ENCODE measurements around the gene TMEM18.

Gene TMEM18

DNA sequence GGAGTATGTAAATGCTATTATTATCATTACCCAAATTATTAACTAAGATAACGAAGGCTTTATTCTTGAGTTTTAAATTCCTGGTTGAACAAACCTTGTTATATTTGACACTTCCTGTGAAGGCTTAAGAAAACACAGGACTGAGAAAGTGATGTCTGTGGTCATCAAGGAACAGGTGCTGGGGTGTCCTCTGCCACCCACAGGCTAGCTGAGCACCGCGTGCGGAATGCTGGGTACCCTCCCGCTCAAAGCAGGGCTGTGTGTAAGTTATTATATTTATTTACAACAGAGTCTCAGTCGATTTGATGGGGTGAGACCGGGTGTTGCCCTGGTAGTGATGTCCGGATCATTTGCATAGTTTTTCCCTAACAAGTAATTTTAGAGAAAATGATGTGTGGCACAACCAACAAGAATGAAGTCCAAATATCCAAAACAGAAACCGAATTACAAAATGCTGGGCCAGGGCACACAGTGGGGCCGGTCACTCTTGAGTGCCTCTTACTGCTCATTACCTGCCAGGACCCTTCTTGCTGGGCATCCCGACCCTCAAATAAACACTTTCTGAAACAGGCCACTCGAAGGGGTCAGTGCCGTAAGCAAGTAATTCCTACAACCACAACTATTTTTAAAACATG is 49.2 kb downstream of the TMEM18 start:
- Mint-ChIP-seq H3K4me1 (no peaks in the 10 kb centered on the region), H3K4me3 (no peak overlapping the region), H3K9me3 (no peaks in the 10 kb centered on the region), H3K36me3 (no peaks in the 10 kb centered on the region), H3K27ac (no peak overlapping the region)
- ATAC-seq (no peak), DNase-seq (ENCODE audit: low spot score in 2 of 2) (peak in 1 of 2 donors; percentile 15)

GRCh38 chr2:627340-627709 is 49.9 kb downstream of the TMEM18 start:
- no peaks in the 10 kb centered on the region for H3K4me1 Mint-ChIP-seq
- ATAC-seq (no peak), DNase-seq (ENCODE audit: low spot score in 2 of 2) (no peak)
- no peaks in the 10 kb centered on the region for H3K9me3 Mint-ChIP-seq
- no peak overlapping the region for H3K27ac Mint-ChIP-seq
- no peaks in the 10 kb centered on the region for H3K36me3 Mint-ChIP-seq
- H3K4me3 Mint-ChIP-seq: no peak overlapping the region

GRCh38 chr2:626491-627339 is 50.5 kb downstream of the TMEM18 start:
- Mint-ChIP-seq H3K9me3 (no peaks in the 10 kb centered on the region), H3K4me3 (no peak overlapping the region), H3K4me1 (no peaks in the 10 kb centered on the region), H3K36me3 (no peaks in the 10 kb centered on the region), H3K27ac (no peak overlapping the region)
- ATAC-seq (no peak), DNase-seq (ENCODE audit: low spot score in 2 of 2) (peak in 1 of 2 donors; percentile 36)

GRCh38 chr2:625415-626333 is 51.5 kb downstream of the TMEM18 start:
- H3K4me3 Mint-ChIP-seq: no peak overlapping the region
- no peaks in the 10 kb centered on the region for H3K9me3 Mint-ChIP-seq
- H3K27ac Mint-ChIP-seq: no peak overlapping the region
- H3K36me3 Mint-ChIP-seq: no peaks in the 10 kb centered on the region
- ATAC-seq (no peak), DNase-seq (ENCODE audit: low spot score in 2 of 2) (peak in 1 of 2 donors; percentile 22)
- H3K4me1 Mint-ChIP-seq: no peaks in the 10 kb centered on the region

DNA sequence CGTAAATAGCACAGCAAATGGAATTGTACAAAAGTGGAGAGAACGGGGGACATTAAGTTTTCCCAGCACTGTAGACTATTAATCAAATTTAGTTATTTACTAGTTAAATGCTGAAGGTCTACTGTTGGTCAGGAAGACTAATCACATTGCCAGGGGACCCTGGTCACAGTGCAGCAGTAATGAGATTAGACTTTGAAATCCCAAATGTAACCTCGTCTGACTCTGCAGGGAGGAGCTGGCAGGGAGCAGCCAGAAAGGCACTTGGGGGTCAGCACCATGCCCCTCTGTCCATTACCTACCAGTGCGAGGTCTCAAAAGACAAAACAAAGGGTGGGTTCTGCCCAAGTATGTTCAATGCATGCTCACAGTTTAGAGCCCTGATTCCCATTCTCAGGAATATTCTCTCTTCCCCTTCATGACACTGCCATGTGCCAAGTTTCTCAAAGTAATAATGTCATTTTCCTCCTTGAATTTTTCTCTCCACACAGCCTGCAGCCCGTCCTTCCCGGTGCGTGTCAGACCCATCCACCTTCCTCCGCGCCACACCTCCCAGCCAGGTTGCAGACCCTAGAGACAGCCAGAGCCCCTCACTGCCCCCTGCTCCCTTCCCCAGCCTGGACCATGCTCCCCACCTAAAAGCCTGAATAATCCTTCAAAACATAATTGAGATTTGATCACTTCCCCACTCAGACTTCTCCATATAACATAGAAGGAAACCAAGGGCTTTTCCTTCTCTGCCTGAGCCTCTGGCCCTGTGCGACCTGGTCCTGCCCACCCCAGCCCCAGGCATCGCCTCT is 52.5 kb downstream of the TMEM18 start:
- H3K36me3 Mint-ChIP-seq: no peaks in the 10 kb centered on the region
- peak in 1 of 2 donors; percentile 22 for DNase-seq (ENCODE audit: low spot score in 2 of 2)
- no peaks in the 10 kb centered on the region for H3K4me1 Mint-ChIP-seq
- no peak overlapping the region for H3K27ac Mint-ChIP-seq
- no peak for ATAC-seq
- no peaks in the 10 kb centered on the region for H3K9me3 Mint-ChIP-seq
- no peak overlapping the region for H3K4me3 Mint-ChIP-seq

DNA sequence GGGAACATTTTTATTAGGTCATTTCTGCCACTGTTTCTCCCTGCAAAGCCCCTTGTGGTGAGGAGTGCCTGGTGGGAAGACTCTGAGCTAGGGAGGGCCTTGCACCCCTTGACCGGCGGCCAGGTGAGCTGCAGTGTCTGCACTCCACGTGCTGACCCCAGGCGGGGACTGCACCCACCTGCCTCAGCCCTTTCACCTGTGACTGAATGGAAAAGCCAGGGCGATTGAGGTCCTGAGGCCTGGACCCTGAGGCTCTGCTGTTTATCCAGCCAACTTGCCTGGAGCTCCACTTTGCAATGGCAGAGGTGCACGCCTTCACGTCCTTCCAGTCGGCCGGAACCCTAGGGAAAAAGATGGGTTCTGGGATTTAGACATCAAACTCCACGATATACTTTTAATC is 53.1 kb downstream of the TMEM18 start:
- DNase-seq (ENCODE audit: low spot score in 2 of 2) (peak in 1 of 2 donors; percentile 35), ATAC-seq (no peak)
- Mint-ChIP-seq H3K4me3 (no peak overlapping the region), H3K4me1 (no peaks in the 10 kb centered on the region), H3K36me3 (no peaks in the 10 kb centered on the region), H3K27ac (no peak overlapping the region), H3K9me3 (no peaks in the 10 kb centered on the region)

DNA sequence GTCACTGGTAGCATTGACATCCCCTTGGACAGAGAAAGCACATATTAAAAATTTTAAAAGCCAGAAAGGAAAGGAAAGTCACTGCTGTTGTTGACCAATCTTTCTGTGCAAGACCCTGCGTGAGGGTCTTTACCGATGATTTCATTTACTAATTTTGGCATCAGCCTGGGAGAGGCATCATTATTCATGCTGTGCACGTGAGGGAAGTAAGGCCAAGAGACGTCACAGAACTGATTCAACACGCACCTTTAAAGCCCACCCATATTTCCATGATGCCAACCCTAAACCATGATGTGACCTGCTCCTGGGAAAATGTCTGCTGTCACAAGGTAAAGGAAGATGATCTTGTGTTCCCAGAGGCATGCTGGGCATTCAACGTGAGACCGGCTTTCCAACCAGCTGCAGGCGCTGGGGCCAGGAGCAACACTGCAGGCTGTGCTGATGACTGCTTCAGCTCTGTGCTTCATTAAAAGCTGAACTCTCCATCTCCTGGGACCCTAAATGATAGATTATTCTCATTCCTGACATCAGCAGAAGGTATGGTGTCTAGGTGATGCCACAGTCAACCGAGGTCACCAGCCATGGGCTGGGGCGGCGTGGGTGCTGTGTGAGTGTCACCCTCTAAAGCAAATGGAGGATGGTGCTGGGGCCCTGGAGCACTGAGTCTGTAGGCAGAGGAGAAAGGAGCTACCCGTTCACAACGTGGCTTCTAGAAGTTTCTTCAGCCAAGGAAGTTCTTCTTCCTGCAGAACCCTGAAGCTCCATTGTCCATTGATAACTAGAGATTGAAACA is 53.9 kb downstream of the TMEM18 start:
- Mint-ChIP-seq H3K4me3 (no peak overlapping the region), H3K36me3 (no peaks in the 10 kb centered on the region), H3K4me1 (no peaks in the 10 kb centered on the region), H3K27ac (no peak overlapping the region), H3K9me3 (no peaks in the 10 kb centered on the region)
- ATAC-seq (no peak), DNase-seq (ENCODE audit: low spot score in 2 of 2) (peak in 1 of 2 donors; percentile 18)

DNA sequence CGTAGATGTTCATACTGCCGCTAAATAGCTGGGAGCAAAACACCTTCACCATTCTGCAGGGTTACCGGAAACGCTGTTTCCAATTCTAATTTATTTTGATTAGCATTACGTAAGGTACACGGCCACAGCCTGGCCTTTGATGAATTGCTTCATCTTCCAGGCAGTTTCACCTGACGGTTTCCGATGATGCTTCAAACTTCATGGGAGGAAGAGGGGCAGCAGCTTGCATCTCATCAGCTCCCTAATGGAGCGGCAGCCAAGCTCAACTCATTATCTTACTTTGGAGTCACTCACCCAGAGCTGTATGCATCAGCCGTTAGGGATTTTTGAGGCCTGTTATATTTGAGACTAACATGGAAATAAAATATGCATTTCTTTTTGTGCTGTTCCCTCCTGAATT is 54.8 kb downstream of the TMEM18 start:
- peaks cover 3% of the 10 kb centered on the region for H3K9me3 Mint-ChIP-seq
- no peak overlapping the region for H3K27ac Mint-ChIP-seq
- no peak overlapping the region for H3K4me3 Mint-ChIP-seq
- no peaks in the 10 kb centered on the region for H3K4me1 Mint-ChIP-seq
- no peaks in the 10 kb centered on the region for H3K36me3 Mint-ChIP-seq
- ATAC-seq (no peak), DNase-seq (ENCODE audit: low spot score in 2 of 2) (no peak)

DNA sequence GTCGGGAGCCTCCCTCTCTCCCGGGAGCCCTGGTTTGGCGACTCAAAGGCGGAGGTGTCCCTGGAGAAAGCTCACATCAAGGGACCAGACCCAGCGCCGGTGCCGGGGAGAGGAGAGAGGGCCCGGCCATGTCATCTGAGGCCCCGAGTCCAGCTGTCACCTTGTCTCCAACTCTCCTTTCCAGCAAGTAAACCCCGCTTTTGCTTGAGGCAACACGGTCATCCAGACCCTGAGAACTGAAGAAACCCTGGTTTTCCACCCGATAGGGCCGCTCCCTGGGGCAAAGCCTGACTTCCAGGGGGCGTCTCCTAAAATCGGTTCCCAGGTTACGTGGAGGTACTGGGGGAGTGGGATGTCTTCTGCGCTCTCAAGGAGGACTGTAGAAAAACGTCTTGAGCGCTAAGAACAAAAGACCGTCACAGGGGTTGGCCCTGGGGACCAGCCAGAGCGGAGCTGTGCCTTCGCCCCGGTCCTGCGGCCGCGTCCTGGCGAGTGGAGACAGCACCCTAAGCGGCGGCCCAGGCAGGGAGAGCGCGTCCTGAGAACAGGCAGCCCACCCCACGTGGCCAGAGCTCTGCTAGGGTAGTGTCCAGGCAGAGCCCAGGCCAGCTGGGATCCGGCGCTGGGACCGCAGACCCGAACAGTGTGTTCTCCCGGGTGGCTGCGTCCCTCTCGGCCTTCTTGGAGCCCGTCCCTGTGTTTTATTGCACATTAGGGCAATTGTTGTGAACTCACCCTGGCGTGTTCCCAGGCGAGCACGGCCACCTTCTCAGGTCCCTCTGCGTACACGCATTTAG is 55.7 kb downstream of the TMEM18 start:
- DNase-seq (ENCODE audit: low spot score in 2 of 2) (peak in 1 of 2 donors; percentile 32), ATAC-seq (no peak)
- Mint-ChIP-seq H3K4me3 (no peak overlapping the region), H3K27ac (no peak overlapping the region), H3K36me3 (no peaks in the 10 kb centered on the region), H3K9me3 (peaks cover 3% of the 10 kb centered on the region), H3K4me1 (no peaks in the 10 kb centered on the region)

DNA sequence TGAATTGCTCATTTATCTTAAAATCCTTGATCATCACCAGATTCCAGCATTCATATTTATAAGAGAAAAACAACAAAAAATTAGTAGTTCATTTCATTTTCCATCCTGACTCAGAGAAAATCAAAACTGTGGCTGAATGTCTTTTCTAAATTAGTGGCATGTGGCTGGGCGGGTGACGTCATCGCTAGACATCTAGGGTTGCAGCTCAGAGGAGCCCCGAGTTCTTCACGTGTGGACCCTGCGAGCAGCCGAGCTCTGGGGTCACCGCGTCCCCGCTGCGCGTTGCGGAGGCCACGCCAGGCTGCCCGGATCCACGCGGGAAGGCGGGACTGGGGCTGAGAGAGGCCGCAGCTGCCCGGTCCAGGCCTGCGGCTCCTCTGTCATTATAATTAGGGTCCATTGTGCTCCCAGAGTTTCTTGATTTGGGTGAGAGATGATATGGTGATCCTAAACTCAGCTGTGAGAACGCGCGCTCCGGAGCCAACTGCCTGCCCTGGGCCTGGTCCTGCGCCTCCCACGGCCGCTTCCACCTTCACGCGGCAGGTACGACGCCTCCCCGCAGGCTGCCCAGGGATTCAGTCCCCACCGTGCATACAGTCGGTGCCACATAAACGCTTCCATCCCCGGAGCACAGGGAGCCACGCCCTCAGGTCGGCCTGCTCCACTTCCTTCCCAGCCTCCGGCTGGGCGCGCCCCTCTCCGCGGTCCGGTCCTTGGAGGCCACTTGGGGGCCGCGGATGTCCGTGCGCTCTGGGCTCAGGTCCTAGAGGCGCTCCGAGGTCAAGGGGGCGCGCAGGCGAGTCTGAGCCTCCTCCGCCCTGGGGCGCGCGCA is 56.5 kb downstream of the TMEM18 start:
- DNase-seq (ENCODE audit: low spot score in 2 of 2) (peak in 1 of 2 donors; percentile 35), ATAC-seq (no peak)
- Mint-ChIP-seq H3K9me3 (peaks cover 3% of the 10 kb centered on the region), H3K27ac (no peak overlapping the region), H3K4me3 (no peak overlapping the region), H3K36me3 (no peaks in the 10 kb centered on the region), H3K4me1 (no peaks in the 10 kb centered on the region)

DNA sequence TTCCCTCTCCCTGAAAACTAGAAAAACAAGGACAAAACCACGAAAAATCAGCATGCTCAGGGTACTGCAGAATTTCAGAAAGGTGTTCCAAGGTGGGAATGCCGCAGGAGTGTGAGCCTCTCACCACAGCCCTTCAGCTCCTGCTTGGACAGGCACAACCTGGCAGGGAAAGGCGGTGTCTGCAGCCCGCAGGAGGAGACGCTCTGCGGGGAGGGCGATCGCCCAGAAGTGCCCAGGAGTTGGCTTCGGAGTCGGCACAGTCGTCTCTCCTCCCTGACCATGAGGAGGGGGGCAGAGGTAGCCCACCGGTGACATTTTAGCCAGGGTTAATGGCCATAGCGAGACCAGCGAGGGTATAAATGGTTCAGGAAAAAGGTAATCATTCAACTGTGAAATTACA is 57.2 kb downstream of the TMEM18 start:
- ATAC-seq (no peak), DNase-seq (ENCODE audit: low spot score in 2 of 2) (peak in 1 of 2 donors; percentile 17)
- no peaks in the 10 kb centered on the region for H3K4me1 Mint-ChIP-seq
- no peak overlapping the region for H3K4me3 Mint-ChIP-seq
- no peaks in the 10 kb centered on the region for H3K36me3 Mint-ChIP-seq
- no peak overlapping the region for H3K27ac Mint-ChIP-seq
- H3K9me3 Mint-ChIP-seq: peaks cover 3% of the 10 kb centered on the region

GRCh38 chr2:618422-618990 is 58.7 kb downstream of the TMEM18 start:
- peak in 1 of 2 donors; percentile 17 for DNase-seq (ENCODE audit: low spot score in 2 of 2)
- no peak overlapping the region for H3K4me3 Mint-ChIP-seq
- peaks cover 3% of the 10 kb centered on the region for H3K9me3 Mint-ChIP-seq

More at GRCh38 chr2:618422-618990, 58.7 kb downstream of the TMEM18 start:
- Mint-ChIP-seq H3K36me3 (no peaks in the 10 kb centered on the region), H3K4me1 (no peaks in the 10 kb centered on the region), H3K27ac (no peak overlapping the region)
- no peak for ATAC-seq
